Keratinocyte (primary cell): ENCODE data around the gene SPATA45.

Experiments used
- EZH2 ChIP-seq: IDR thresholded peaks from one replicate; pipeline ENCODE4 v1.6.1; 2012; ENCODE audit warnings: inconsistent platforms, mild to moderate bottlenecking, low read length, moderate library complexity
- TF ChIP-seq, protein P1 (sequence below), 3 experiments: IDR thresholded peaks in 1 of 3; conservative IDR thresholded peaks in 1 of 3; optimal IDR thresholded peaks in 1 of 3; 2 replicates in 2 of 3; 3 replicates in 1 of 3; pipeline versions ENCODE3 to v1.5.1; 2011; ENCODE audit warnings: low read length in 3 of 3, mild to moderate bottlenecking in 3 of 3, moderate library complexity in 2 of 3, control low read depth in 1 of 3, inconsistent platforms in 1 of 3; ENCODE audit not compliant: insufficient read depth in 2 of 3; ENCODE audit errors: extremely low read depth in 1 of 3

DNA sequence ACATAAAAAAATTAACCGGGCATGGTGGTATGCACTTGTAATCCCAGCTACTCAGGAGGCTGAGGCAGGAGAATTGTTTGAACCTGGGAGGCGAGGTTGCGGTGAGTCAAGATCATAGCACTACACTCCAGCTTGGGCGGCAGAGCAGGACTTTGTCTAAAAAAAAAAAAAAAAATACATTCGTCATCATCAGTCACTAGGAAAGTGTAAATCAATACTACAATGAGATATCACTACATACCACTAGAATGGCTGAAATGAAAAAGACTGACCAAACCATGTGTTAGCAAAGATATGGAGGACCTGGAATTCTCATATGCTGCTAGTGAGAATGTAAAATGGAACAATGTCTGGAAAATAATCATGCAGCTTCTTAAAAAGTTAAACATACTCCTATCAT is 9.3 kb downstream of the SPATA45 start:
- TF ChIP-seq, protein P1, sequence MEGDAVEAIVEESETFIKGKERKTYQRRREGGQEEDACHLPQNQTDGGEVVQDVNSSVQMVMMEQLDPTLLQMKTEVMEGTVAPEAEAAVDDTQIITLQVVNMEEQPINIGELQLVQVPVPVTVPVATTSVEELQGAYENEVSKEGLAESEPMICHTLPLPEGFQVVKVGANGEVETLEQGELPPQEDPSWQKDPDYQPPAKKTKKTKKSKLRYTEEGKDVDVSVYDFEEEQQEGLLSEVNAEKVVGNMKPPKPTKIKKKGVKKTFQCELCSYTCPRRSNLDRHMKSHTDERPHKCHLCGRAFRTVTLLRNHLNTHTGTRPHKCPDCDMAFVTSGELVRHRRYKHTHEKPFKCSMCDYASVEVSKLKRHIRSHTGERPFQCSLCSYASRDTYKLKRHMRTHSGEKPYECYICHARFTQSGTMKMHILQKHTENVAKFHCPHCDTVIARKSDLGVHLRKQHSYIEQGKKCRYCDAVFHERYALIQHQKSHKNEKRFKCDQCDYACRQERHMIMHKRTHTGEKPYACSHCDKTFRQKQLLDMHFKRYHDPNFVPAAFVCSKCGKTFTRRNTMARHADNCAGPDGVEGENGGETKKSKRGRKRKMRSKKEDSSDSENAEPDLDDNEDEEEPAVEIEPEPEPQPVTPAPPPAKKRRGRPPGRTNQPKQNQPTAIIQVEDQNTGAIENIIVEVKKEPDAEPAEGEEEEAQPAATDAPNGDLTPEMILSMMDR (optimal IDR thresholded peaks at IDR 0.05 in 1 of 3, IDR thresholded peaks at IDR 0.05 in 1 of 3, conservative IDR thresholded peaks at IDR 0.05 in 1 of 3; ENCODE audit: extremely low read depth in 1 of 3, insufficient read depth in 2 of 3, low read length in 3 of 3), result no peak
- TF ChIP-seq EZH2, result no peak
